Thoracic aorta (tissue), 2 donors: ENCODE measurements around the gene GNB1L. TPM values are rescaled to one million over a fixed set of nuclear protein-coding genes. Genes with fewer than 3 reads are reported as not detected.

Experiments used
- ATAC-seq: fragments of 150-250 bp; one replicate; pipeline ENCODE4 v1.8.0; 2017; ENCODE audit warnings: low read depth; ENCODE audit not compliant: insufficient number of reproducible peaks, low FRiP score
- DNase-seq: peaks from one replicate; pipeline ENCODE4 v3.0.0-alpha.2; 2020; ENCODE audit warnings: low spot score
- H3K27ac ChIP-seq, 2 donors: fragments of 200-600 bp; sonication (generic); 1 replicate in 1 of 2; 2 replicates in 1 of 2; pipeline ENCODE4 v1.5.1; 2016; ENCODE audit warnings: mild to moderate bottlenecking in 2 of 2, moderate library complexity in 2 of 2
- H3K27me3 ChIP-seq: fragments of 200-600 bp; sonication (generic); replicated peaks from 2 replicates; pipeline ENCODE4 v1.6.0; 2016; ENCODE audit warnings: mild to moderate bottlenecking; ENCODE audit not compliant: insufficient read depth
- H3K36me3 ChIP-seq: fragments of 200-600 bp; sonication (generic); one replicate; pipeline ENCODE4 v1.5.1; 2016
- H3K4me1 ChIP-seq, 2 donors: fragments of 200-600 bp; sonication (generic); 1 replicate in 1 of 2; 2 replicates in 1 of 2; pipeline versions ENCODE4 v1.5.1 to v1.6.0; 2016; ENCODE audit warnings: low read depth in 2 of 2, mild to moderate bottlenecking in 1 of 2; ENCODE audit not compliant: control insufficient read depth in 1 of 2
- H3K4me3 ChIP-seq: fragments of 200-600 bp; sonication (generic); 2 replicates; pipeline ENCODE4 v1.5.1; 2016; ENCODE audit warnings: mild to moderate bottlenecking
- H3K9me3 ChIP-seq: fragments of 200-600 bp; sonication (generic); 2 replicates; pipeline ENCODE4 v1.5.1; 2016
- total RNA-seq, 2 donors: library from RNA; depleted of rRNA; stranded (reverse); fragments of >200 nt; gene quantifications; one replicate each; pipeline versions ENCODE4 v1.1.0 to v1.2.3, GENCODE V29; 2016
- TF ChIP-seq, protein P1 (sequence below): fragments of 200-600 bp; sonication (generic); IDR thresholded peaks from one replicate; pipeline ENCODE4 v1.5.1; 2019; ENCODE audit warnings: antibody characterized with exemption

The GNB1L gene
- total RNA-seq, 2 donors from 2014 or later = 2.3 to 7.7 TPM

DNA sequence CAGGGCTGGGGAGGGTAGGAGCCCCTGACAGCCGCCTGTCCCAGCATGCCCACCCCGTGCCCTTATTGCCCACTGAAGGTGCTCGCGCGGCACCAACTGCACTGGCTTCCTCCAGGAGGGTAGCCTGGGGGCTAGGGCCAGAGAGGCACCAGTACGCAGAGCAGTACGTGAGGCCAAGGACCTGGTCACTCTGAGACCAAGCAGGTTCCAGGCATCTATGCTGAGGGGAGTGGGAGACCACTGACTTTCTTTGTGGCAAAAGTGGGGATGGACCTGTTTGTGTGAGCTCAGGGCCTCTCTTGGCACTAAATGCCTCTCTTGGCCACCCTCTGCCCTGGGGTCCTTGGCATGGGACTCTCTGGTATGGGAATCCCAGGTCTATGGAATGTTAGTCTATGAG lies 120.5 kb downstream of the GNB1L start:
- no peak for ATAC-seq
- Histone ChIP-seq H3K27ac (no peak overlapping the region), H3K4me3 (no peak overlapping the region), H3K36me3 (no peaks in the 10 kb centered on the region), H3K4me1 (peaks cover 0 to 8% of the 10 kb centered on the region in 2 donors), H3K27me3 (no peaks in the 10 kb centered on the region), H3K9me3 (no peaks in the 10 kb centered on the region)
- TF ChIP-seq, protein P1, sequence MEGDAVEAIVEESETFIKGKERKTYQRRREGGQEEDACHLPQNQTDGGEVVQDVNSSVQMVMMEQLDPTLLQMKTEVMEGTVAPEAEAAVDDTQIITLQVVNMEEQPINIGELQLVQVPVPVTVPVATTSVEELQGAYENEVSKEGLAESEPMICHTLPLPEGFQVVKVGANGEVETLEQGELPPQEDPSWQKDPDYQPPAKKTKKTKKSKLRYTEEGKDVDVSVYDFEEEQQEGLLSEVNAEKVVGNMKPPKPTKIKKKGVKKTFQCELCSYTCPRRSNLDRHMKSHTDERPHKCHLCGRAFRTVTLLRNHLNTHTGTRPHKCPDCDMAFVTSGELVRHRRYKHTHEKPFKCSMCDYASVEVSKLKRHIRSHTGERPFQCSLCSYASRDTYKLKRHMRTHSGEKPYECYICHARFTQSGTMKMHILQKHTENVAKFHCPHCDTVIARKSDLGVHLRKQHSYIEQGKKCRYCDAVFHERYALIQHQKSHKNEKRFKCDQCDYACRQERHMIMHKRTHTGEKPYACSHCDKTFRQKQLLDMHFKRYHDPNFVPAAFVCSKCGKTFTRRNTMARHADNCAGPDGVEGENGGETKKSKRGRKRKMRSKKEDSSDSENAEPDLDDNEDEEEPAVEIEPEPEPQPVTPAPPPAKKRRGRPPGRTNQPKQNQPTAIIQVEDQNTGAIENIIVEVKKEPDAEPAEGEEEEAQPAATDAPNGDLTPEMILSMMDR = no peak
- DNase-seq = no peak

DNA sequence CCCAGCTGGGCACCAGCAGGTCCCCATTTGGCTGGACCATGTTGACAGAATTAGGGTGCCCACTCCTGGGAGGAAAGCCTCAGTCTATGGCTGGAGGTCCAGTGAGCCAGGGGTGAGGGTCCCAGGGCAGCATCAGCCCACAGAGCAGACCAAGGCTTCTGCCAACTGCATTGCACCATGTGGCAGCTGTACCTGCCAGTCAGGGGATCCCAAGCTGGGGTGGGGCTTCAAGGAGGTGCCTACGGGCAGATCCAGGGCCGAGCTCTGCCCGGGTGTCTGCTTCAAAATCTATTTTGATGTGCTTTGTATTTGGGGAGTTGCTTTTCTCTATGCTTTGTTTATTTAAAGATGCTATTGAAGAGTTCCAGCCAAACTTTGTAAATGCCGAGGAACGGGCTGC lies 120.9 kb downstream of the GNB1L start:
- Histone ChIP-seq H3K36me3 (no peaks in the 10 kb centered on the region), H3K9me3 (no peaks in the 10 kb centered on the region), H3K4me3 (no peak overlapping the region), H3K27ac (no peak overlapping the region), H3K27me3 (no peaks in the 10 kb centered on the region), H3K4me1 (peaks cover 0 to 8% of the 10 kb centered on the region in 2 donors)
- DNase-seq (no peak), ATAC-seq (no peak)
- TF ChIP-seq, protein P1 = no peak

Other genes starting within 250 kb of the GNB1L start
- 100 to 1,000 TPM in 1 of 2 donors, 10 to 100 TPM in 1; 47.7 to 147 TPM for gene SEPTIN5, start 140.4 kb downstream of the GNB1L start, total RNA-seq
- gene GP1BB, start 131.3 kb downstream of the GNB1L start, total RNA-seq = 10 to 100 TPM; 13.1 to 30.3 TPM
- gene TBX1, start 94.1 kb downstream of the GNB1L start, total RNA-seq = 1 to 10 TPM; 2.7 to 8.0 TPM
- 10 to 100 TPM; 11.8 to 17.2 TPM for gene RTL10, start within 50 bp of the GNB1L start, total RNA-seq
- 100 to 1,000 TPM; 230 to 300 TPM for gene COMT, start 86.9 kb upstream of the GNB1L start, total RNA-seq
- gene TXNRD2, start 86.9 kb upstream of the GNB1L start, total RNA-seq = 10 to 100 TPM; 27.4 to 37.6 TPM
- 100 to 1,000 TPM in 1 of 2 donors, 10 to 100 TPM in 1; 95.0 to 165 TPM for gene ARVCF, start 161.9 kb upstream of the GNB1L start, total RNA-seq
- gene TANGO2, start 166.2 kb upstream of the GNB1L start, total RNA-seq = 100 to 1,000 TPM in 1 of 2 donors, 10 to 100 TPM in 1; 48.7 to 109 TPM
- gene DGCR8, start 225.4 kb upstream of the GNB1L start, total RNA-seq = 10 to 100 TPM; 23.7 to 47.3 TPM